HUES48 (cell line): ENCODE results near the gene C1QL4.

ENCODE experiments used
- H3K27ac ChIP-seq: one replicate; pipeline ENCODE4 v1.7.0; 2013; ENCODE audit warnings: low read depth, low read length, inconsistent platforms
- H3K27me3 ChIP-seq: 2 replicates; pipeline ENCODE4 v1.6.1; 2013; ENCODE audit warnings: mild to moderate bottlenecking, low read length; ENCODE audit not compliant: control insufficient read depth, insufficient read depth
- H3K36me3 ChIP-seq: 2 replicates; pipeline ENCODE4 v1.6.1; 2013; ENCODE audit warnings: low read length; ENCODE audit not compliant: control insufficient read depth, insufficient read depth
- H3K4me1 ChIP-seq: 2 replicates; pipeline ENCODE4 v1.6.1; 2013; ENCODE audit warnings: mild to moderate bottlenecking, low read length; ENCODE audit not compliant: control insufficient read depth, insufficient read depth
- H3K4me3 ChIP-seq: 2 replicates; pipeline ENCODE4 v1.5.1; 2013; ENCODE audit warnings: mild to moderate bottlenecking, low read depth, low read length
- H3K9ac ChIP-seq: 2 replicates; pipeline ENCODE4 v1.6.1; 2013; ENCODE audit warnings: mild to moderate bottlenecking, low read depth, low read length, moderate library complexity
- H3K9me3 ChIP-seq: 2 replicates; pipeline ENCODE4 v1.6.1; 2013; ENCODE audit warnings: low read length; ENCODE audit not compliant: control insufficient read depth, insufficient read depth

C1QL4 gene

GRCh38 chr12:49296836-49297694 is 39.9 kb downstream of the C1QL4 start:
- Histone ChIP-seq H3K27ac (no peak overlapping the region), H3K27me3 (peaks cover 69% of the 10 kb centered on the region), H3K4me3 (peak overlapping the region; percentile 61), H3K4me1 (peaks cover 18% of the 10 kb centered on the region; the same call in 1 of the 2 replicates), H3K9me3 (no peaks in the 10 kb centered on the region), H3K36me3 (no peaks in the 10 kb centered on the region), H3K9ac (no peak overlapping the region)

GRCh38 chr12:49296034-49296835 is 40.8 kb downstream of the C1QL4 start:
- Histone ChIP-seq H3K9me3 (no peaks in the 10 kb centered on the region), H3K4me3 (peak overlapping the region; percentile 61), H3K4me1 (peaks cover 18% of the 10 kb centered on the region; the same call in 1 of the 2 replicates), H3K27me3 (peaks cover 74% of the 10 kb centered on the region), H3K9ac (no peak overlapping the region), H3K36me3 (no peaks in the 10 kb centered on the region), H3K27ac (no peak overlapping the region)

GRCh38 chr12:49295082-49295936 is 41.7 kb downstream of the C1QL4 start, which contains the start of gene PRPH:
TSS of gene PRPH (plus strand) at chr12:49295147. CDS start at chr12:49295201, 54 bp downstream.
- H3K4me1 ChIP-seq = peaks cover 18% of the 10 kb centered on the region; the same call in 1 of the 2 replicates
- no peaks in the 10 kb centered on the region for H3K9me3 ChIP-seq
- no peaks in the 10 kb centered on the region for H3K36me3 ChIP-seq
- no peak within 1 kb of the TSS for H3K27ac ChIP-seq
- peak within 1 kb of the TSS; percentile 37; the same call in 1 of the 2 replicates for H3K4me3 ChIP-seq
- H3K9ac ChIP-seq = no peak within 1 kb of the TSS
- peaks cover 74% of the 10 kb centered on the region for H3K27me3 ChIP-seq

GRCh38 chr12:49294804-49295081 is 42.2 kb downstream of the C1QL4 start:
- no peak overlapping the region for H3K4me3 ChIP-seq
- H3K9ac ChIP-seq = no peak overlapping the region
- H3K4me1 ChIP-seq = peaks cover 18% of the 10 kb centered on the region; the same call in 1 of the 2 replicates
- H3K9me3 ChIP-seq = no peaks in the 10 kb centered on the region
- peaks cover 74% of the 10 kb centered on the region for H3K27me3 ChIP-seq
- H3K36me3 ChIP-seq = no peaks in the 10 kb centered on the region
- no peak overlapping the region for H3K27ac ChIP-seq

- H3K4me3 ChIP-seq = no peak overlapping the region
- H3K27ac ChIP-seq = no peak overlapping the region
- peaks cover 18% of the 10 kb centered on the region; the same call in 1 of the 2 replicates for H3K4me1 ChIP-seq
- H3K9me3 ChIP-seq = no peaks in the 10 kb centered on the region
- no peak overlapping the region for H3K9ac ChIP-seq
- peaks cover 74% of the 10 kb centered on the region for H3K27me3 ChIP-seq
- no peaks in the 10 kb centered on the region for H3K36me3 ChIP-seq
These were observed 42.7 kb downstream of the C1QL4 start for GRCh38 chr12:49294086-49294803.

DNA sequence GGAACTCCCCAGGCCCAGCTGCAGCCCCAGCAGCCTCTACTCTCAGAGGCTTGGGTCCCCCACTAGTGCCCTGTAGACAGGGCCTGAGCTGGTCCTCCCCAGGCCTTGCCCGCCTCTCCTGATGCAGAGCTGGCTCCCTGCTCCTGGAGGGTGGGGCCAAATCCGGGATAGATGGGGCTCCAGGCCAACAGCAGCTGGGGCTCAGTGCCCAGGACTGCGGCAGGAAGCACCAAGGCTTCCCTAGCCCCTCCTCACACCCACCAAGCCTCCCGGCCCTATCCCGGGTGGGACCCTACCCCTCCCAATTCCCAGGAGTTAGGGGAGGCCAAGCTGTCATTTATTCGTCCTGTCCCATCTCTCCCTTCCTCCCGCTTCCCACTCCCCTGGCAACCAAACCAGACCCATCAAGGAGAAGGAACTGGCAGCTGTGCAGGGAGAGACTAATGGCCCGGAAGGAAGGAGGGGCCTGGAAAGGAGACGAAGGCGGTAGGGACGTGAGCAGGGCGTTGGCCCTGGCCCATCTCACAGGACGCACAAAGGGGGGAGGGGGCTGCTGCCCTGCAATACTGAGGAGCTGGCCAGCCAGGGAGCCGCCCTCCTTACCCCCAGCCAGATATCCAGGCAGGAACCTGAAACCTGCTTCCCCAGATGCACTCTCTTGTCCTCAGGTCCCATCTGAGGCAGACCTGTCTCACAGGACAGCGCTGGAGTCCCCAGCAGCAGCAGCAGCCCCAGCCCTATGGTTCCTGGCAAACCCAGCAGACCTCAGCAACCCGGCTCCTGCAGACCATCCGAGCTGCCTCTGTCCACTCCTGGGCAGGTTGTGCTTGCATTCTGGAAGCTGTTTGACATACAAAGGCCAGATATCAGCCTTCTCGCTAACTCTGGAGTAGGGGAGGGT is 43.7 kb downstream of the C1QL4 start:
- Histone ChIP-seq H3K4me3 (no peak overlapping the region; the same call in 1 of the 2 replicates), H3K9me3 (no peaks in the 10 kb centered on the region), H3K36me3 (no peaks in the 10 kb centered on the region), H3K4me1 (peaks cover 18% of the 10 kb centered on the region; the same call in 1 of the 2 replicates), H3K27me3 (peaks cover 67% of the 10 kb centered on the region), H3K27ac (no peak overlapping the region), H3K9ac (no peak overlapping the region)

DNA sequence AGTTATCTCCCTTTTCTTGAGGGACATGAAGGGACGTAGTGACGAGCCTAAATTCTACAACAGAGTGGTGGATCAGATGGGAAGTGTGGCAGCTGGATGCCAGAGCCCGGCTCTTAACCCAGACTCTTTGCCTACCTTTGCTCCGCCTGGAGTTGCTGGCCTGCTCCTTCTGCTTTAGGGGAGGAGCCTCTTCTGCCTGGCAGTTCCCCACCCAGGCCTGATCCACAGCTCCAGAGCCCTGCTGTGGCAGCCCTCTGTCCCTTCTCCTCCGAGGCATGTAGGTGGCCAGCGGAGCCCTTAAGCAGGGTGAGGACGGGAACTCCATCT is 44.3 kb downstream of the C1QL4 start:
- Histone ChIP-seq H3K4me1 (peaks cover 18% of the 10 kb centered on the region; the same call in 1 of the 2 replicates), H3K9ac (no peak overlapping the region), H3K9me3 (no peaks in the 10 kb centered on the region), H3K4me3 (no peak overlapping the region), H3K27me3 (peaks cover 65% of the 10 kb centered on the region), H3K36me3 (no peaks in the 10 kb centered on the region), H3K27ac (no peak overlapping the region)

DNA sequence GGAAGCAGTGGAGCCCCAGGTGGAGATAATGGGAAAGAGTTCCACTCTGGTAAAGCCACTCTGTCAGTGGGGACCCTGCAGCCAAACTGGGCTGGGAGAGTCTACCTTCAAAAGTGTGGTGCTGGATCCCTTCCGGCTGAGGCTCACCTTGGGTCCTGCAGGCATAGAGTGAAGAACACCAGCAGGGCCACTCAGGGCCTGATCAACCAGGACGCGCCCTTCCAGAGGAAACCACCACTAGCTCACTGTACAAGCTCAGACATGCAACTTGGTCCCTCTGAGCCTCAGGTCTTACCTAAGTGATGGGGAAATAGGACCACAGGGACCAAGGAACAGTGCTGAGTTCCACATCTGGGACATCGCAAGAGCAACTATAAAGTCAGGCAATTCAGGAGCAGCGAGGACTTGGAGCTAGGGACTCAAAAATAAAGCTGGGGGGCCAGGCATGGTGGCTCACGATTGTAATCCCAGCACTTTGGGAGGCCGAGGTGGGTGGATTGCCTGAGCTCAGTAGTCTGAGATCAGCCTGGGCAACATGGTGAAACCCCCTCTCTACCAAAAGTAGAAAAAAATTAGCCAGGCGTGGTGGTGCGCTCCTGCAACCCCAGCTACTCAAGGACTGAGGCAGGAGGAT is 47.9 kb downstream of the C1QL4 start:
- no peaks in the 10 kb centered on the region for H3K9me3 ChIP-seq
- H3K9ac ChIP-seq = no peak overlapping the region
- H3K27me3 ChIP-seq = peaks cover 32% of the 10 kb centered on the region
- H3K36me3 ChIP-seq = no peaks in the 10 kb centered on the region
- H3K27ac ChIP-seq = no peak overlapping the region
- 0 out of 2 replicates have a peak, but pooled peaks cover 6% of the 10 kb centered on the region for H3K4me1 ChIP-seq
- H3K4me3 ChIP-seq = no peak overlapping the region

GRCh38 chr12:49288412-49288853 is 48.6 kb downstream of the C1QL4 start:
- no peak overlapping the region for H3K9ac ChIP-seq
- H3K27me3 ChIP-seq = peaks cover 26% of the 10 kb centered on the region
- no peak overlapping the region for H3K4me3 ChIP-seq
- H3K4me1 ChIP-seq = 0 out of 2 replicates have a peak, but pooled peaks cover 6% of the 10 kb centered on the region
- no peak overlapping the region for H3K27ac ChIP-seq
- no peaks in the 10 kb centered on the region for H3K9me3 ChIP-seq
- no peaks in the 10 kb centered on the region for H3K36me3 ChIP-seq
